ENCODE measurements around the gene HYAL3. TPM values are rescaled to one million over a fixed set of nuclear protein-coding genes. Genes with fewer than 3 reads are reported as not detected.

Gene HYAL3
- total and polyA plus RNA-seq, 2 experiments from 2014 or later = 2.4 to 7.1 TPM

- no peak overlapping the region for H3K27ac ChIP-seq (ENCODE audit: low read depth)
- ATAC-seq = no peak
- Mint-ChIP-seq H3K4me3 (peak overlapping the region; percentile 62), H3K4me1 (peaks cover 29% of the 10 kb centered on the region), H3K27ac (no peak overlapping the region), H3K27me3 (ENCODE audit: insufficient read depth, low read depth, poor library complexity) (peaks cover 69% of the 10 kb centered on the region), H3K9me3 (peaks cover 3% of the 10 kb centered on the region; the same call in 1 of the 3 replicates), H3K36me3 (ENCODE audit: low read depth) (no peaks in the 10 kb centered on the region; the same call in 2 of the 3 replicates)
- H3K4me1 ChIP-seq (ENCODE audit: insufficient read depth) = peaks cover 24% of the 10 kb centered on the region
- no peak for TF ChIP-seq STAT1 (IDR thresholded peaks at IDR 0.05; ENCODE audit: unreplicated experiment)
- no peak for TF ChIP-seq POLR2AphosphoS5 (IDR thresholded peaks at IDR 0.05; ENCODE audit: low read depth)
- no peak for TF ChIP-seq JUNB (IDR thresholded peaks at IDR 0.05; ENCODE audit: unreplicated experiment)
- no peak for TF ChIP-seq CTCF (conservative IDR thresholded peaks at IDR 0.05; ENCODE audit: low read depth in 2 of 2)
- TF ChIP-seq EZH2 (IDR thresholded peaks at IDR 0.05; ENCODE audit: low read depth, unreplicated experiment) = peak; percentile 48
- TF ChIP-seq ZNF114 (CRISPR knock-in tag; IDR thresholded peaks at IDR 0.05) = no peak
- TF ChIP-seq REST (IDR thresholded peaks at IDR 0.05; ENCODE audit: unreplicated experiment) = no peak
- H3K79me2 ChIP-seq (replicated peaks; ENCODE audit: insufficient read depth) = peaks cover 17% of the 10 kb centered on the region
- peaks cover 38% of the 10 kb centered on the region for H3F3A ChIP-seq (replicated peaks; ENCODE audit: low read depth)
- no peaks in the 10 kb centered on the region for H3K9me2 ChIP-seq (ENCODE audit: insufficient read depth)
- H2AFZ ChIP-seq = peak overlapping the region; percentile 85; the same call in 1 of the 2 replicates
- no peaks in the 10 kb centered on the region for H3K36me3 ChIP-seq (ENCODE audit: insufficient read depth)
- peak overlapping the region; percentile 90 for H3K4me2 ChIP-seq
- DNase-seq (ENCODE audit: low spot score) = no peak
- H3K27me3 ChIP-seq (ENCODE audit: insufficient read depth) = peaks cover 62% of the 10 kb centered on the region
- peaks cover 11% of the 10 kb centered on the region for H4K20me1 ChIP-seq (replicated peaks; ENCODE audit: insufficient read depth)
- H3K4me3 ChIP-seq = peak overlapping the region; percentile 65
Measured at GRCh38 chr3:50340147-50340447, 40.9 kb upstream of the HYAL3 start.

DNA sequence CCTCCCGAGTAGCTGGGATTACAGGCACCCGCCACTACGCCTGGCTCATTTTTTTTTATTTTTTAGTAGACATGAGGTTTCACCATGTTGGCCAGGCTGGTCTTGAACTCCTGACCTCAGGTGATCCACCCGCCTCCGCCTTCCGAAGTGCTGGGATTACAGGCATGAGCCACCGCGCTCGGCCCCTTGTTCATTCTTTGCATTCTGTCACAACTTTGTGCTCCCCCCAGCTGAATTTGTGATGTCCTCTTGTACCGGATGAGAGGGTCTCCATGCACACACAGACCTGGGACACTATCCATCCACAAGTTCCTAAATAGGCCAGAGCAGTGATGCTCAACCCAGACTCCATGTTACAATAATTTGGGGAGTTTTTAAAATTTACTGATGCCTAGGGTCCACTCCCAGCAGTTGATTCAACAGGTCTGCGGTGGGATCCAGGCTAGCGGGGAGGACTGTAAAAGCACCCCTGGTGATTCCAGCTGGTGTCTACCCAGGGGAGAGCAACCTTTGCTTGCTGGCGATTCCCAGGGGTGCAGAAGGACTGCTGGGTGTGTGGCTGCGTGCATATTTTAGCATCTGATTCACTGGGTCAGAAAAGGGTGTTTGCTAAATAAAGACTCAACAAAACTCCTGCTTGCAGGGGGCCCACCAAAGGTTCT is 40.4 kb upstream of the HYAL3 start:
- Histone ChIP-seq H3K4me1 (ENCODE audit: insufficient read depth) (peaks cover 24% of the 10 kb centered on the region), H2AFZ (peak overlapping the region; percentile 85; the same call in 1 of the 2 replicates), H3K9me2 (ENCODE audit: insufficient read depth) (no peaks in the 10 kb centered on the region), H3K79me2 (replicated peaks; ENCODE audit: insufficient read depth) (peaks cover 22% of the 10 kb centered on the region), H3K36me3 (ENCODE audit: insufficient read depth) (no peaks in the 10 kb centered on the region), H3K27ac (ENCODE audit: low read depth) (no peak overlapping the region), H3F3A (replicated peaks; ENCODE audit: low read depth) (peaks cover 38% of the 10 kb centered on the region), H3K27me3 (ENCODE audit: insufficient read depth) (peaks cover 57% of the 10 kb centered on the region), H4K20me1 (replicated peaks; ENCODE audit: insufficient read depth) (peaks cover 11% of the 10 kb centered on the region), H3K4me2 (peak overlapping the region; percentile 90), H3K4me3 (peak overlapping the region; percentile 65)
- no peak for DNase-seq (ENCODE audit: low spot score)
- Mint-ChIP-seq H3K27ac (no peak overlapping the region), H3K4me3 (peak overlapping the region; percentile 62), H3K9me3 (peaks cover 3% of the 10 kb centered on the region; the same call in 1 of the 3 replicates), H3K36me3 (ENCODE audit: low read depth) (no peaks in the 10 kb centered on the region; the same call in 2 of the 3 replicates), H3K4me1 (peaks cover 29% of the 10 kb centered on the region), H3K27me3 (ENCODE audit: insufficient read depth, low read depth, poor library complexity) (peaks cover 64% of the 10 kb centered on the region)
- no peak for ATAC-seq
- TF ChIP-seq CTCF (conservative IDR thresholded peaks at IDR 0.05; ENCODE audit: low read depth in 2 of 2) (no peak), ZNF114 (CRISPR knock-in tag; IDR thresholded peaks at IDR 0.05) (no peak), REST (IDR thresholded peaks at IDR 0.05; ENCODE audit: unreplicated experiment) (no peak), CREB1 (CRISPR knock-in tag; IDR thresholded peaks at IDR 0.05; ENCODE audit: low read depth) (no peak), ETS1 (IDR thresholded peaks at IDR 0.05) (no peak), POLR2AphosphoS5 (IDR thresholded peaks at IDR 0.05; ENCODE audit: low read depth) (no peak)

Data from GM23338 (cell line).